ENCODE data around the gene TLCD2.

Gene TLCD2

GRCh38 chr17:1716912-1717695 lies 6.9 kb upstream of the TLCD2 start:
- peak; percentile 38 for ATAC-seq (replicated peaks)
- Mint-ChIP-seq H3K27me3 (no peaks in the 10 kb centered on the region), H3K9me3 (no peaks in the 10 kb centered on the region), H3K36me3 (ENCODE audit: insufficient read depth) (peaks cover 23% of the 10 kb centered on the region), H3K4me3 (peak overlapping the region; percentile 96 to 97), H3K4me1 (ENCODE audit: low read depth in 2 of 2) (peaks cover 30 to 36% of the 10 kb centered on the region in 2 donors), H3K27ac (peak overlapping the region; percentile 95 to 96)
- peak; percentile 69 to 77 (median 72) for DNase-seq

DNA sequence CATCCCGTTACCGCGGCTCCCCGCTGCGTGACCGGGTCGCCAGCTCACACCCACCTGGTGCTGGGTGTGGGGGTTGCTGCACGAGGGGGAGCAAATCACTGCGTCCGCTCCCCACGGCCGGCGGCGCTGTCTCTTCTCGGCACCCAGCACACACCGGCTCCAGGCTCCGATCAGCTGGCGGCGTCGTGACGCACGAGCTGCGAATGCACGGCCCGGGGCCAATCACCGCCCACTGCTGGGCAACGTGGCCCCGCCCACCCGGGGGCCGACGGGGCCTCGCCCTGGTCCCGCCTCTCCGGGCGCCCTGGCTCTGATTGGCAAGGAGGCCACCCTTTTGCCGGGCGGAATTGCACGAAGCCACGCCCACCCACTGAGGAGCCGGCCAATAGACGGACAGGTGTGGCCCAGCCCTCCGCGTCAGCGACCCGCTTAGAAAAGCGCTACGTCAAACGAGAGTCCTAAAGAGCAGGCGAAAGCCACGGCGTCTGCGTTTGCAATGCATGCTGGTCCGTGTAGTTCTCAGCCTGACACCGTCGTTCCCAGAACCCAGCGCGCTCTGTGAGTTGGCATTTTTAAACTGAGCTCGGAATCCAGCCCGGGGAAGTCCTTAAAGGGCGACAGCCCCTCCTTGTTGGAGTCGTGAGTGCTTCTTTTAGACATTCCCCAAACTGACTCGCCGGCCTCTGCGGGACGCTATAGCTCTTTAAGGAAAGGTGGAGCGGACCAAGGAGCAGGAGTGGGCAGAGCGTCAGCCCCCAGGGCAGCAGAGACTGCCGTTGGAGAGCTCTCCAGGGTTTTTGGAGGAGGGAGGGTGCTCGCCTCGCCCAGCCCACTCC lies 6.1 kb upstream of the TLCD2 start:
- no peaks in the 10 kb centered on the region for H3K27me3 Mint-ChIP-seq
- peak; percentile 82 for ATAC-seq (replicated peaks)
- no peaks in the 10 kb centered on the region for H3K9me3 Mint-ChIP-seq
- H3K27ac Mint-ChIP-seq = peak overlapping the region; percentile 95 to 96
- peaks cover 23% of the 10 kb centered on the region for H3K36me3 Mint-ChIP-seq (ENCODE audit: insufficient read depth)
- peak overlapping the region; percentile 96 to 97 for H3K4me3 Mint-ChIP-seq
- peak; percentile 99 to 100 (median 99) for DNase-seq
- H3K4me1 Mint-ChIP-seq (ENCODE audit: low read depth in 2 of 2) = peaks cover 30 to 36% of the 10 kb centered on the region in 2 donors

DNA sequence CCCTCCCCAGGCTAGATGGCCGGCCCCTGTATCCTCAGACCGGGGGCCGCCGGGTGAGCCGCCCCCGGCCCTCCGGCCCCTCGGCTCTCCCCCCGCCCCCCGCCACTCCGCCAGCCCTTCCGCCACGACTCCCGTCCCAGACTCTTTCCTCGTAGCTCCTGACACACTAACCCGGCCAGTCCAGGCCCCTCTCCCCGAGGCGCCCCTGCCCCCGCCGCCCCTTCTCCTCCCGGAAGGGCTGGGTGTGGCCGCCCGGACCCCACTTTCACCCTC lies 5.6 kb upstream of the TLCD2 start:
- H3K9me3 Mint-ChIP-seq = no peaks in the 10 kb centered on the region
- H3K27me3 Mint-ChIP-seq = no peaks in the 10 kb centered on the region
- peak overlapping the region; percentile 96 to 97 for H3K4me3 Mint-ChIP-seq
- ATAC-seq (replicated peaks) = no peak
- H3K4me1 Mint-ChIP-seq (ENCODE audit: low read depth in 2 of 2) = peaks cover 33% of the 10 kb centered on the region in 2 donors
- H3K27ac Mint-ChIP-seq = peak overlapping the region; percentile 95 to 96
- DNase-seq = no peak
- peaks cover 23% of the 10 kb centered on the region for H3K36me3 Mint-ChIP-seq (ENCODE audit: insufficient read depth)

GRCh38 chr17:1714980-1715802 lies 5.0 kb upstream of the TLCD2 start:
- no peaks in the 10 kb centered on the region for H3K9me3 Mint-ChIP-seq
- peak overlapping the region; percentile 12 to 38 for H3K27ac Mint-ChIP-seq
- peak overlapping the region; percentile 96 to 97 for H3K4me3 Mint-ChIP-seq
- H3K27me3 Mint-ChIP-seq = no peaks in the 10 kb centered on the region
- H3K36me3 Mint-ChIP-seq (ENCODE audit: insufficient read depth) = peaks cover 23% of the 10 kb centered on the region
- DNase-seq (peak in 1 of 3 experiments; percentile 34), ATAC-seq (replicated peaks) (no peak)
- peaks cover 30 to 34% of the 10 kb centered on the region in 2 donors for H3K4me1 Mint-ChIP-seq (ENCODE audit: low read depth in 2 of 2)

DNA sequence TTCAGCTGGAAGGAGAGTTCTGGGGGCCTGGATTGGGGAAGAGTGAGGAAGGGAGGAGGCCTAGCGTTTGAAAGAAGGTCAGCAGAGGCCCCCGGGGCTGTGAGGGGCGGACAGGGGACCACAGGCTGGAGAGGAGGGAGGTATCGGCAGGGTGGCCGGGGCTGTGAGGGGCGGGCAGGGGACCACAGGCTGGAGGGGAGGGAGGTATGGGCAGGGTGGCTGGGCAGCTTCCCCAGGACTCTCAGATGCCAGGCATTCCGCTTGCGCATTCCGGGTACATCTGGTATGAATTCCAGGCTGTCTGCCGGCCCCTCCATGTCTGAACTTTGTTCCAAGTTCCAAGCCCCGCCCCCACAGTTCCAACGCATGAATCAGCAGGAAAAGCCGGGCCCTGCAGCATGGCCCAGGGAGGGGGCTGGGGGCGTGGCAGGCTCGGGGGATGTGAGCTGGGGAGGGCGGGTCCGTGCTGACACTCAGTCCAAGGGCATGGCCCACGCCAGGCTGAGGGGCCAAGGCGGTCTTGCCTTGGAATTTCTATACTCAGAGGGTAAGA lies 4.3 kb upstream of the TLCD2 start:
- Mint-ChIP-seq H3K9me3 (no peaks in the 10 kb centered on the region), H3K36me3 (ENCODE audit: insufficient read depth) (peaks cover 23% of the 10 kb centered on the region), H3K27ac (peak overlapping the region; percentile 64 to 92), H3K4me3 (peak overlapping the region; percentile 96 to 97), H3K27me3 (no peaks in the 10 kb centered on the region), H3K4me1 (ENCODE audit: low read depth in 2 of 2) (peaks cover 30 to 34% of the 10 kb centered on the region in 2 donors)
- no peak for DNase-seq
- no peak for ATAC-seq (replicated peaks)

DNA sequence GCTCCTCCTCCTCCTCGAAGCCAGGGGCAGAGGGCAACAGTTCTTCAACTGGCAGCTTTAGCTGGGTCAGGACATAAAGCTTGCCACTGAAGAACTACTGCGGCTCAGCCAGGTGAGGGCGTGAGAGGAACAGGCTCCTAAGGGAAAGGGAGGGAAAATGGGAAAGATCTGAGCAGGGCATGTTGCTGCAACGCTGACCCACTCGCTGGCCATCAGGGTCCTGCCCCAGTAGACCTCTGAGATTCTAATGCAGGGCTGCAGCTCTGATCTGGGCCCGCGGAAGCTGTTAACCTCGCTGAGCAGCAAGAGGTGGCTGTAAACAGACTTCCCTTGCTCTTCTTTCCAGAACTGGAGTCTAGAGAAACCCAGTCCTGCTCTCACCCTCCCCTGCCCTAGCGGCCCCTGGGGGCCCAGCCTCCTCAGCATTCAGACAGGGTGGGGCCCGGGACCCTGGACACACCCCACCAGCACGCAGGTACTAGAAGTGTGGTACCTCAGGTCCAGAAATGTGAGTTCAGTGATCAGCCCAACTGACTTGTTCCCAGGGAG lies 3.8 kb upstream of the TLCD2 start:
- H3K36me3 Mint-ChIP-seq (ENCODE audit: insufficient read depth) = peaks cover 24% of the 10 kb centered on the region
- no peaks in the 10 kb centered on the region for H3K27me3 Mint-ChIP-seq
- H3K4me3 Mint-ChIP-seq = peak overlapping the region; percentile 96 to 97
- H3K4me1 Mint-ChIP-seq (ENCODE audit: low read depth in 2 of 2) = peaks cover 30 to 34% of the 10 kb centered on the region in 2 donors
- peak overlapping the region; percentile 64 to 92 for H3K27ac Mint-ChIP-seq
- ATAC-seq (replicated peaks) = no peak
- no peak for DNase-seq
- H3K9me3 Mint-ChIP-seq = no peaks in the 10 kb centered on the region

DNA sequence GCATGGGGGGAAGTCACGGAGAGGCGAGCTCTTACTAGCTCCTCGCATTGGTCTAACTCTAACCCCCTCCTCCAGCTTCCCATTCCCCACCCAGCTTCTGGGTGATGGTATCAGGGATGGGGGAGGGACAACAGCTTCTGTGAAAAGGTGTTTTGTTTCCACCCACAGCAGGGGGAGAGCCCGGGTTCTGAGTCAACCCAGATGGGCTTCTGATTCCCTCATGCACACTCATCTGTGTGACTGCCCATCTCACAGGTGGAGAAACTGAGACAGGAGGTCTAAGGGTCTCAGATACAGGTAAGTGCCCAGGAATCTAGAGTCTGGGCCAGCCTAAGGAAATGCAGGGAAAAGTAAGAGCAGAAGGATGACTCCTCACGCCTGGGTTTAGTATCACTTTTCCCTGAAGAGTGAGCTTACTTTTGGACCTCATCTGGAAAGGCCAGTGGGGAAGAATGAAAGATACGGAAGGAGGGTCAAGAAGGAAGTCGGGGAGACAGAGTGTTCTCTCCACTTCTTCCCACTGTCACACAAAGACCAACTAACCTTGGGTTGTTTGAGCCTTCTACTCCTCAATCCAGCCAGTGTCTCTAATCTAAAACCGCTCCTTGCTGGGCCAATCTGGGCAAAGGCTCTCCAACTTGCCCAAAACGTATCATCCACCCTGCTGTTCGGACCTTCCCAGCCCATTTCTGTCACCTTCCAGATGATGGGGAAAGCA lies 3.1 kb upstream of the TLCD2 start:
- Mint-ChIP-seq H3K4me3 (peak overlapping the region in 1 of 2 donors; percentile 10), H3K27ac (peak overlapping the region; percentile 13 to 92)
- ATAC-seq (replicated peaks) = no peak

DNA sequence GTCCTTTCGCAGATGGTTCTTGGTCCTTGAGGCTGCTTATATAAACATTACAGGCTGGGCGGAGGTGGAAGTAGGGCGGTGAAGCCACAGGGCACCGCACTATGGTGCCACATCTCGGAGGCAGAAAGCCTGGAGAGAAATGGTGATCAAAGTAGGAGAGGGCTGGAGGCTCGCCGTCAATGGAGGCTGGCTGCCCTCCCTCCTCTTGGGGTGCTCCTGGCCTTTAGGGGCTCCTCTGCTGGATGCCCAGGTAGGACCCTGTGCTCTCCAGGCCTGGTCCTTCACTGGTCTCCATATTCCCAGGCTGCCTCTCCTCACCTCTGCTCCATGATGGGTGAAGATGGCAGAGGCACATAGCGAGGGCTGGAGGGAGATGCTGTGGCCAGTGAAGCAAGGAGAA lies 2.1 kb upstream of the TLCD2 start:
- no peak overlapping the region for H3K27ac Mint-ChIP-seq
- peaks cover 22% of the 10 kb centered on the region for H3K36me3 Mint-ChIP-seq (ENCODE audit: insufficient read depth)
- no peaks in the 10 kb centered on the region for H3K27me3 Mint-ChIP-seq
- H3K4me1 Mint-ChIP-seq (ENCODE audit: low read depth in 2 of 2) = peaks cover 20 to 30% of the 10 kb centered on the region in 2 donors
- DNase-seq (no peak), ATAC-seq (replicated peaks) (no peak)
- peak overlapping the region in 1 of 2 donors; percentile 75 for H3K4me3 Mint-ChIP-seq
- no peaks in the 10 kb centered on the region for H3K9me3 Mint-ChIP-seq

More for the DNA sequence above, 3.1 kb upstream of the TLCD2 start:
- peaks cover 30 to 33% of the 10 kb centered on the region in 2 donors for H3K4me1 Mint-ChIP-seq (ENCODE audit: low read depth in 2 of 2)
- no peaks in the 10 kb centered on the region for H3K27me3 Mint-ChIP-seq
- H3K9me3 Mint-ChIP-seq = no peaks in the 10 kb centered on the region
- no peak for DNase-seq
- peaks cover 27% of the 10 kb centered on the region for H3K36me3 Mint-ChIP-seq (ENCODE audit: insufficient read depth)

DNA sequence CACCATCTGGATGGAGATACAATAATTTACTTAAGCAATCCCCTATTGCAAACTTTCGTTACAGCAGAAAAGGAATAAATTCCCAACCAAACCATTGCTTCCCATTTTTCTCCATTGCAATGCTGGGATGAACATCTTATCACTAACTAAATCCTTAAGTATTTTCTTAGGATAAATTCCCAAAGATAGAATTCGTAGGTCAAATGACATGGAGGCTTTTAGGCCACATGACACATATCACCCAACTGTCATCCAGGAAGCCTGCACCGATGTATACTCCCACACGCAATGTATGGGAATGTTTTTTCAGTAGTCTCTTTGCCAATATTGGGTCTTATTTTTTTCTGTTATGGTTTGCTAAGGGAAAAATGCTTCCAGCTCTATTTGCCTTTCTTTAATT lies 1.6 kb upstream of the TLCD2 start:
- peaks cover 18% of the 10 kb centered on the region for H3K36me3 Mint-ChIP-seq (ENCODE audit: insufficient read depth)
- no peak for ATAC-seq (replicated peaks)
- DNase-seq = no peak
- no peaks in the 10 kb centered on the region for H3K27me3 Mint-ChIP-seq
- H3K27ac Mint-ChIP-seq = peak overlapping the region in 1 of 2 donors; percentile 84
- peak overlapping the region; percentile 64 to 75 for H3K4me3 Mint-ChIP-seq
- H3K4me1 Mint-ChIP-seq (ENCODE audit: low read depth in 2 of 2) = peaks cover 15 to 31% of the 10 kb centered on the region in 2 donors
- H3K9me3 Mint-ChIP-seq = no peaks in the 10 kb centered on the region

- H3K27ac Mint-ChIP-seq = peak overlapping the region; percentile 19 to 84
- no peak for DNase-seq
These were observed 803 bp upstream of the TLCD2 start for GRCh38 chr17:1710807-1711553.

DNA sequence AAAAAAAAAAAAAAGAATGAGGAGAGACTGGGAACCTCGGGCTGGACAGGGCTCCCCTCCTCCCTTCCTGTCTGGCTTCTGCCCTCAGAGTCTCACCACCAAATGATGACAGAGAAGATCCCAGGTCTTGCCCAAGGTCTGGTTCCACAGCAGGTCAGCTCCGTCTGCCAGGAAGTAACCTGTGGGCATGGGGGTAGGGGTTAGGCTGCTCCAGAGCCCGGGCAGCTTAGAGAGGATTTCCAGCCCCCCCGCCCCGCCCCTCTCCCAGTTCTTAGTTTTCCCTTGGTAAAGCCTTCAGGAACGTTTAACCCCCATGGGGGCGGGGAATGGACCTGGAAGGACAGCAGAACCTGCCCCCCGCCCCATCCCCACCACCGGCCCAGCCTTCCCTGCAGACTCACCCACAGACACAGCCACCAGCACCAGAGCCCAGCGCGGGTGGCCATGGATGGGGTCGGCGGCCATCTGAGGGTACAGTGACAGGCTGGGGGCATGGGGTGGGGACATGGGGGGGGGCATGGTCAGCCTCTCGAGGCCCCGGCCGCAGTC lies 700 bp downstream of the TLCD2 start:
- Mint-ChIP-seq H3K27me3 (peaks cover 0 to 5% of the 10 kb centered on the region in 2 donors), H3K4me3 (peak overlapping the region; percentile 71 to 75), H3K27ac (no peak overlapping the region), H3K36me3 (ENCODE audit: insufficient read depth) (peaks cover 4% of the 10 kb centered on the region), H3K4me1 (ENCODE audit: low read depth in 2 of 2) (peaks cover 4 to 21% of the 10 kb centered on the region in 2 donors), H3K9me3 (no peaks in the 10 kb centered on the region)
- ATAC-seq (replicated peaks) (no peak), DNase-seq (no peak)

More at GRCh38 chr17:1710807-1711553, 803 bp upstream of the TLCD2 start:
- no peak for ATAC-seq (replicated peaks)
- Mint-ChIP-seq H3K27me3 (no peaks in the 10 kb centered on the region), H3K4me3 (peak overlapping the region; percentile 64 to 75), H3K9me3 (no peaks in the 10 kb centered on the region), H3K36me3 (ENCODE audit: insufficient read depth) (peaks cover 10% of the 10 kb centered on the region), H3K4me1 (ENCODE audit: low read depth in 2 of 2) (peaks cover 9 to 26% of the 10 kb centered on the region in 2 donors)

Measured in effector memory CD8-positive, alpha-beta T cell (primary cell).